ENCODE data around the gene MECP2. TPM values are rescaled to one million over a fixed set of nuclear protein-coding genes. Genes with fewer than 3 reads are reported as not detected.
A peak's percentile ranks its signal among the peaks of the same experiment; 100 is the strongest.

The MECP2 gene
- total RNA-seq, 1 experiment from 2014 or later: 61.4 TPM

DNA sequence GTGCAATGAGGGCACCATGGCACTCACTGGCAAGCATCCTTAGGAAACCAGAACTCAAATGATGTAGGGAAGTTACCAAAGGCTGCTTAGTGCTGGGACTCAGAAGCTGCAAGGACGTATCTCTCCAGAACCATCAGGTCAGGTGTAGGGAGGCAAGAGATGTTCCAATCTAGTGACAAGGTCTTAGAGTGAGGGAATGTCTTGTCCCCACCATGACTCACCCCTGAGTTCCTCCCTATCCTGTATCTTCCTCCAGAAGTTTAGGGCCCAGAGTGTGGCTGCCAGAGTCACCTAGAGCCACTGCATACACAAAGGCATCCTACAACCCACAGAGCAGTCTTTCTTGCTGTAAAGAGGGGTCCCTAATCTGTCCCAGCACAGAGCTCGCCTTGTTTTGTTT is 63.7 kb downstream of the MECP2 start:
- no peak for DNase-seq (ENCODE audit: low read depth)

DNA sequence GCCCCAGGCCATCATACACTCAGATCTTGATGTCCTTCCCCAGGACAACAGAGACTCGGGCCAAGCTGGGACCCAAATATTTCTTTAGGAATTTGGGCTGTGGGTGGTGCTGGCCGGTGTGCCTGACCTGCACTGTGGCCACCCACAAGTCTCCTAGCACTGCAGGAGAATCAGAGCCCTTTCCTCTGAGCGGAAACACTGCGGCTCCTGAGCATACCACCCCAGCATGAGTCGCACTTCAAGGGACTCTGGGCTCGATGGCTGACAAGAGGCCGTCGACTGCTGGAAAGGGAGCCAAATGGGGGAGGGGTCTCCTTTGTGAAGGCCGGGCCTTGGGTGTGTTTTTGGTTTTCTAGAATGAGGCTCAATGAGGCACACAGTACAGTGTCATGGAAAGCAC is 64.9 kb downstream of the MECP2 start:
- no peak for DNase-seq (ENCODE audit: low read depth)

DNA sequence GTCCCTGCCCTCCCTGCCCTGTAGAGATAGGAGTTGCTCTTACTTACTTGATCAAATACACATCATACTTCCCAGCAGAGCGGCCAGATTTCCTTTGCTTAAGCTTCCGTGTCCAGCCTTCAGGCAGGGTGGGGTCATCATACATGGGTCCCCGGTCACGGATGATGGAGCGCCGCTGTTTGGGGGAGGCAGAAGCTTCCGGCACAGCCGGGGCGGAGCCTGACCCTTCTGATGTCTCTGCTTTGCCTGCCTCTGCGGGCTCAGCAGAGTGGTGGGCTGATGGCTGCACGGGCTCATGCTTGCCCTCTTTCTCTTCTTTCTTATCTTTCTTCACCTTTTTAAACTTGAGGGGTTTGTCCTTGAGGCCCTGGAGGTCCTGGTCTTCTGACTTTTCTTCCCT is 65.4 kb downstream of the MECP2 start:
- DNase-seq (ENCODE audit: low read depth): no peak

DNA sequence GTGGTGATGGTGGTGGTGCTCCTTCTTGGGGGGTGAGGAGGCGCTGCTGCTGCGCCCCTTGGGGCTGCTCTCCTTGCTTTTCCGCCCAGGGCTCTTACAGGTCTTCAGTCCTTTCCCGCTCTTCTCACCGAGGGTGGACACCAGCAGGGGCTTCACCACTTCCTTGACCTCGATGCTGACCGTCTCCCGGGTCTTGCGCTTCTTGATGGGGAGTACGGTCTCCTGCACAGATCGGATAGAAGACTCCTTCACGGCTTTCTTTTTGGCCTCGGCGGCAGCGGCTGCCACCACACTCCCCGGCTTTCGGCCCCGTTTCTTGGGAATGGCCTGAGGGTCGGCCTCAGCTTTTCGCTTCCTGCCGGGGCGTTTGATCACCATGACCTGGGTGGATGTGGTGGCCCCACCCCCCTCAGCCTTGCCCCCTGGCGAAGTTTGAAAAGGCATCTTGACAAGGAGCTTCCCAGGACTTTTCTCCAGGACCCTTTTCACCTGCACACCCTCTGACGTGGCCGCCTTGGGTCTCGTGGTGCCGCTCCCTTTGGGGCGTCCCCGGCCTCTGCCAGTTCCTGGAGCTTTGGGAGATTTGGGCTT is 66.7 kb downstream of the MECP2 start:
- DNase-seq (ENCODE audit: low read depth): no peak

DNA sequence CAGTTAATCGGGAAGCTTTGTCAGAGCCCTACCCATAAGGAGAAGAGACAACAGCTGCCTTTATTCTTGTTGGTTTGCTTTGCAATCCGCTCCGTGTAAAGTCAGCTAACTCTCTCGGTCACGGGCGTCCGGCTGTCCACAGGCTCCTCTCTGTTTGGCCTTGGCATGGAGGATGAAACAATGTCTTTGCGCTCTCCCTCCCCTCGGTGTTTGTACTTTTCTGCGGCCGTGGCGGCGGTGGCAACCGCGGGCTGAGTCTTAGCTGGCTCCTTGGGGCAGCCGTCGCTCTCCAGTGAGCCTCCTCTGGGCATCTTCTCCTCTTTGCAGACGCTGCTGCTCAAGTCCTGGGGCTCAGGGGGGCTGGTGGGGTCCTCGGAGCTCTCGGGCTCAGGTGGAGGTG is 67.3 kb downstream of the MECP2 start:
- no peak for DNase-seq (ENCODE audit: low read depth)

DNA sequence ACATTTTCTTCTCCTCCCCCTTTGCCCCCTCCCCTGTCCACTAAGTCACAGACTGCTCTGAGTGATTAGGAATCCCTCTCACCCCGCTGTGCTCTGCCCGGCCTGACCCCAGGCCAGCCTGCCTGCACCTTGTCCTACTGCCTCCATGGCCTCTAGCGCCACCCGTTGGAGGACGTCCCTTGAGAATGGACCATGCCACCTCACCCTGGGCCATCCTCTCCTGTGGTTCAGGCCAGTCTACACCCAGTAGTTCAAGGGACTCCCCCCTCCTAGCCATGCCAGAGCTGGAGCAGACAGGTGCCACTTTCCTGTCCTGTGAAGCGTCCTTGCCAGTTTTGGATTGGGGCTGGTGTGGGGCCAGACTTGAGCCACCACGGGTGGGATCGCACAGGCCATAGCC is 68.1 kb downstream of the MECP2 start:
- no peak for DNase-seq (ENCODE audit: low read depth)

DNA sequence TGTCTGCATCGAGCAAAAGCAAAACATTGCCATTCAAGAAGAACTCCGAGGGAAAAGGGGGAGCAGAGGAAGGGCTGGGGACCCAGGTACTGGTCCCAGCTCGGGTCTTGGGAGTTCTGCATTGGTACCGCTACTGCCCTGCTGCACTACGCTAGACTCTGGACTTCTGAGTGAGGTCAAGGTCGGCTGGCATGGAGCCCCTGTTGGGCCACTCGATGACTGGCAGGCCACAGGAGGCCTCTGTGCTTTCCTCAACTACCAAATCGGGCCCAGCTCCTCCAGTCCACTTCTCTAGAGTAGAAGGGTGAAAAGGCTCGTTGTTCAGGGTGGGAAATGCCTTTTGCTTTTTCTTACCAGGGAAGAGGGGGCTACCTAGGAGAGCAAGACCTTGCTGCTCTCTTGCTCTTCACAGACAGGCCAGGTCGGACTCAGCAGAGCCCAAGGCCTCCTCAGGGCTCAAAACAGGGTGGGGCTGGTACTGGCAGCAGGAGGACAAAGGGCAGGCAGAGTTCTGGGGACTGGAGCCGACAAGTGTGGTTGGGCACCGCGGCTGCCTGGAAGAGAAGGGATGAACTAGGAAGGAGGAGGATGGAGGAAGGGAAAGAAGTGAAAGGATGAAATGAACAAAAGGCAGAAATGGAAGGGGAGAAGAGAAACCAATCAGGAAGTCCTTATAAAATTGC is 68.9 kb downstream of the MECP2 start:
- no peak for DNase-seq (ENCODE audit: low read depth)

DNA sequence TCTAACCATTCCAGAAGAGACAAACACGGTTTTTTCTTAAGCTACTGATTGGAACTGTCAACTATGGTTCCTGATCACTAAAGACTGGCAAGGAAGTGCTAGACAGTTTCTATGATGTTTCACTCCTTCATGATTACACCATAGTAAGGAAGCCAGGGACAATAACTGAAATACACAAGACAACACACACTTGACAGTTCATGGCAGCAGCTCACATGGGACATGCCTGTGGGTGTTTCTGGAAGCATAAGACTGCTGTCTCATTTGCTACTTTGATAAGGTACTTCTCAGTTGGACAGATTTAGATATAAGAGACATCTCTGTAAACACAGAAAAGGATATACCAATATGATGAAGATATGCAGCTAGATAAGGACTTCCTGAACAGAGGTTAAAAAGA is 69.5 kb downstream of the MECP2 start:
- no peak for DNase-seq (ENCODE audit: low read depth)

DNA sequence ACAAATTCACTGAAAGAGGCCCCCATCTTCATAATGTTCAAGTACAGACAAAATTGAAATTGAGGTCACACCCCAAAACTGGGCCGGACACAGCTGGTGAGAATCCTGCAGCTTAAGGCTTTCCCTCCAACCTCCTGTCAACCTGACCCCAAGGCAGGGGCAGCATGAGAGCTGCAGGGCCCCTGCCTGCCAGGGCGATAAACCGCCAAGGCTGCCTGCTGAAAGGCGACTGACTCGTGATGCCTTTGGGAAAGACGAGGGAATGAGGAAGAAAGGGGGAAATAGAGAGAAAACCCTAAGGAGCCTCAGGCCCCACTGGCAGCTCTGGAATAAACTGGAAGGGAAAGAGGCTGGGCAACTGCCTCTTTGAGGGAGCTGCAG is 70.5 kb downstream of the MECP2 start:
- DNase-seq (ENCODE audit: low read depth): no peak

DNA sequence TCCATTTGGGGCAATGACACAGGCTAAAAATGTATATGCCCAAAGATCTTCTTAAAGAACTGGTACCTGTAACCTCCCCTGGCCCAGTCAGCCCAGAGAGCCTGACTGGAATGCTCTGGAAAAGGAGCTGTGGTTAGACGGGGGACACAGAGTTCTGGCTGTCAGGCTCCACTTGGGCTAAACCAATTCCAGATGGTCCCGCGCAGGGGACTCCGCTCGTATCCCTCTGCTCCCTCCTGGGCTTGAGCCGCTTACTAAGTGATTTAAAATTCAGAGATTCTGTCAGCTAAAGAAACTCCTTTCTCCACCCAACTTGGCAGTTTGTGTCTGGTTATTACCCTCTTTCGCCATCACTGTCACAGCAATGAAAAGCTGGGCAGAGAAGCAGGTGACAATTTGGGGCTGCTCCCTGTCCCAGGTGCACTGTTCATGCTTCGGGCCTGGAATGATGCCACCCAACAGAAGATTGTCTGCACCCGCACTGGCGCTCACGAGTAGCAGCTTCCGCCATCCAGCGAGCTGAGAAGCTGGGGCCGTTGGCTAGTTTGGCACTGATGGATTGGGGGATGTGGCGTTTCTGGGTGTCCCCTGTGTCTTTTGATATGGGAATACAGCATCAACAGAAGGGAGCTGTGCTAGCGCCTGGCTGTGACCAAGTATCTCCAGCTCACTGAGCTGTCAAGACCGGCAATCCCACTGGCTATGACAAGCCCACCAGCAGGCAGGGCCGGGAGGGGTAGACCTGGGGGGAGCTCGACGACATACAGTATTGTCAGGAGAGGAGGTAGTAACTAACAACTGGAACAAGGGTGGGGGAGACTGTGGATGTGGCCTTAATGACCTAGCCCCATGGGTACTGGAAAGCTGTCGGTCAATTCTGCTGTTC is 71.1 kb downstream of the MECP2 start:
- no peak for DNase-seq (ENCODE audit: low read depth)

DNA sequence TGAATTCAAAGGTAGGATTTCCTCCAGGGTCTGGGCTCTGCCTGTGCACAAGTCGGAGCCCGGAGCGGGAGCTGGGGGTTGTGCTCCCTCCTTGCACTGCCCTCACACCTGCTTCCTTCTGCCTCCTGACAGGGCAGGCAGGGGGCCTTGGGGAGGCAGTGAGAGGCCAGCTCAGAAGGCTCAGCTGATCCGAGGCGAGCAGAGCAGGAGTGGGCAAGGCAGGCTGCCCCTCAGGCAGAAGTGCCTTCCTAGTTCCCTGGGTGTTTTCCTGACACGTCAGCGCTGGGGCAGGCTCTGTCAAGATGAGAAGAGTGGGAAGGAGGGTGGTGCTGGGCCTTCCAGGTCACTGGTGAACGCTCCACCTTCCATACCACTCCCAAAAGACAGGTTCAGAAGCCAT is 72.3 kb downstream of the MECP2 start:
- no peak for DNase-seq (ENCODE audit: low read depth)

DNA sequence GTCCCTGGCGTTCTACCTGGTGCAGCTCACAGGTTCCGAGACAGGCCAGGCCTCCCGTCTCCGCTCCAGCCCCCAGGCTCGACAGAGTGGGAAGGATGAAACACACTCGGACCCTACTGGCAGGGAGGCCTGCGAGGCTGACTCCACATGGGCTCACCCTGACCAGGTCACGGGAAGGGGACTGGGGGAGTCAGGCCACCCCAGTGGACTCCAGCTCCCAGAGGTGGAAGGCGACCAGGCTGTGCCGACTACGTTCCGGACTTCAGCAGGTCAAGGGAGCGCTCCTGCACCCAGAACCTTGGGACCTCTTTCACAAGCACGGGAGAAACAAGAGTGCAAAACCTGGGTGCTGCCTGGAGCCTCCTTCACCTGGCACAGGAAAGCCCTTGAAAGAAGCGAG is 73.2 kb downstream of the MECP2 start:
- DNase-seq (ENCODE audit: low read depth): no peak

DNA sequence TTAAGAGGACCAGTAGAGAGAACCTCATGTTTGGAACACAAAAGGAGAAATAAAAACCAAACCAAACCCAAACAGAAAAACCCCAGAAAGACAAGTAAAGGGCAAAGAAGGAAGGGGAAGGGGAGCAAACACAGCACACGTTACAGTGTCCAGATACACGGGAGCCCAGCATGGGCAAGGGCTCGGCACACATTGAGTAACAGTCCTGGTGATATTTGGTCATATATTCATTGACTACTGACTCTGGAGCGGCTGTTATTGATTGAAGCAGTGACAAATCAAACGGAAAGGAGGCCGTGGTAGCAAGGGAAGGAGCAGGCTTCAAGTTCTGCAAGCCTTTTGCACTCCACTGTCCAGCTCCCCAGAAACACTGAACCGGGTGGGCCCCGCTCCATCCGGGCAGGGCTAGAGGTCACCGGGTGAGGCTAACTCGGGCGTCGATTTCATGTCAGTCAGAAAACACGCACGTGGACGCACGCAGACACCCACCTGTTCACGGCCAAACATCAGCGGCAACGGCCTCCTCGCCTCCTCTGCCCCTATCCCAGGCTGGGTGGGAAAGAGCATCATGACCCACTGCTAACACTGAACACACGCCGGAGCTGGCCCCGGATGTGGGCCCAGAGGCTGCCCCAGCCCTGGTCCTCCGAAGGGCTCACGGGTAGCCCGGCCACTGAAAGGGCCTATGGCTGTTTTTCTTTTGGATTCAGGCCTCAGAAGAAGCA is 74.1 kb downstream of the MECP2 start:
- DNase-seq (ENCODE audit: low read depth): no peak

DNA sequence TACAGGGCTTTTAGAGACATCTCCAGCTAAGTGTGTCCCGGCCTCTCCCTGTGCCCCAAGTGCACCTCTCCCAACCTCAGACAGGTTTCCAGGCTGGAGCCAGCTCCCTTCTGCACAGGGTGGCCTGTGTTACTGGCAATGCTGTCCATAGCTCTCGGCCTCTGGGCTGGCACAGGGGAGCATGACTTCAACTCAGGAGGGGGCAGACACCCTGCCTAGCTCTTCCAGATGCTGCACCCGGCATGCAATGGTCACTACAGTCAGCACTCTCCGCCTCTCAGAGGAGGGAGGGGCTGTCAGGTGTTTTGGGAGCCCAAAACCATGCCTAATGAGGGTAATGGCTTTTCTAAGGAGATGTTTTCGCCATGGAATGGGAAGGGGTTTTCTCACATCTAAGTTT is 75.4 kb downstream of the MECP2 start:
- no peak for DNase-seq (ENCODE audit: low read depth)

DNA sequence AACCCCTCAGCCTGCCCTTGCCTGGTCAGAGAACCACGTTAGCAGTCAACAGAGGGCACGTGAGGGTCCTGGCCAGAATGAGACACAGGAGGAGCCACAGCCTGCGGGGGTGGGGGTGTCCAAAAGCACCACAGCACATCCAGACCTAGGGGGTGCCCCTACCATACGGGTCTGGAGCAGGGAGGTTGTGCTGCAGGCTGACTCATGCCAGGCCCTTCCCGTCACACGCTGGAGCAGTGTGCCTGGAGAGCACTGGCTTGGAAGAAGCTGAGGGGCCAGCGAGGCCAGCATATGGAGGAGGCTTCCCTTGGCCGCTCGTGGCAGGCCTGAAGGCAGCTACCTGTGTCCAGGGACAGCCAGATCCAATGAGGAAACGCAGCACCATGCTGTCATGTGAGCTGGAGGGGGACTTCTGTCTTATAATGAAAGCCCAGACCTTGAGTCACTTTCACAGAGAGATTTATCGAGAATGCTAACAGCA is 76.3 kb downstream of the MECP2 start:
- peak; percentile 61 for DNase-seq (ENCODE audit: low read depth)

DNA sequence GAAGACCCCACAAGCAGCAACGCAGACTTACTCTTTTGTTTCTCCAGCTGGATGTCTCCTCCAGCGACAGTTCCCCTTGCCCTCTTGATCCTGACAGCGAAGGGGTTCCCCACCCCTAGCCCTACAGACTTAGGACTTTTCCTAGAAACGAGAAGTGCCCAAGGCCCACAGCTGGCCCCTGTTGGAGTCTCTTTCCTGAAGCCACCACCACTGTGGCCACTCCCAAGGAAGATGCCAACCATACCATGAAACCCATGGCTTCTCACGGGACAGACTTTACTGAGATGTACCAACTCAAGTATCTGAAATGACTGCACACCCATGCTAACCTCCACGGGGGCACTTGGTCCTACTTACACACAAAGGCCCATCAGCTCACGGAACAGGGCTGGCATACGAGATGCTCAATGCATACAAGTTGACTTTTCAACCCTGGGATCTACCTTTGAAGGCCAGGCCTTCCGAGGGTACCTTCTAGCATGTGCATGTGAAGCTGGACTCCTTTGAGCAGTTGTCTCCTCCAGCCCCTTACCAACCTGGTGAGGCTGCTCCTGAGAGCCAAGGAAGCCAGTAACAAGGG is 76.9 kb downstream of the MECP2 start:
- no peak for DNase-seq (ENCODE audit: low read depth)

DNA sequence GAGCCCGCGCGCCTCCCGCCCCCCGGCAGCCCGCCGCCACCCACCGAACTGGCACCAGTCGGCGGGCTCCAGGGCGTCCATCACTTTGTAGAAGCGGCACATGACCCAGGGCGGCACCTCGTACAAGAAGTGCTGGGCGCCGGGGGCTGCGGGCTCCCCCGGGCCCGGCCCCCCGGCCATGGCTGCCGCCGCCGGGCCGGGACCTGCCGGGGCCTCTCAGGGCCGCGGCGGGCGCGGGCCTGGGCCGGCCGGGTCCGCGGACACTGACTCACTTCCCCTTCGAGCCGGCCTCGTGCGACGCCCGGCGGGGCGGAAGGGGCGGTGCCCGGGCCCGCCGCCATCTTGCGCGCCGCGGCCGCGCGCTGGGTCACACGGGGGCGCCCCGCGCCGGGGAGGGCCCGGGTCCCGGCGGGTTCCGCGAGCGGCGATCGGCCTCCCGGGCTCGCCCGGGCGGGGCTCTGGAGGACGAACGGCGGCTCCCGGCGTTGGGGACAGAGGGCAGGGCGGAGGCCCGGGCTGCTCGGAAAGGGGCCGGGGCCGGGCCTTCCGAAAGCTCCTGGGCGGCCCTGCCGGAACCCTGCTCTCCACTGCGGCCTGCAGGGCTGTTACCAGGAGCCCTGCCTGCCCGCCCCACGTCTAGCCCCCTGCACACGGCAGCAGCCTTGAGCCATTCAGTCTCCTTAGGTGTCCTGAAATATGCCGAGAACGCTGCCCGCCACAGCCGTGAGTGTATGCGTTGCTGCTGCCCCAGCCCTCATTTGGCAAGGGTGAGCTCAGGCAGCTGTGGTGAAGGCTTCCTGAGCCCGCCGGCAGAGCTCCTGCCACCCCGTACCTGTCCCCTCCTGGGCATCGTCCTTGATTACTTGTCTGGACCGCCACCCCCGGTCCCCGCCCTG is 77.6 kb downstream of the MECP2 start, which contains the start of gene IRAK1:
Gene IRAK1 (minus strand): TSS at position 270 of the 896 bp plus-strand sequence. CDS start 90 bp downstream, at position 180.
- DNase-seq (ENCODE audit: low read depth): peak; percentile 74

DNA sequence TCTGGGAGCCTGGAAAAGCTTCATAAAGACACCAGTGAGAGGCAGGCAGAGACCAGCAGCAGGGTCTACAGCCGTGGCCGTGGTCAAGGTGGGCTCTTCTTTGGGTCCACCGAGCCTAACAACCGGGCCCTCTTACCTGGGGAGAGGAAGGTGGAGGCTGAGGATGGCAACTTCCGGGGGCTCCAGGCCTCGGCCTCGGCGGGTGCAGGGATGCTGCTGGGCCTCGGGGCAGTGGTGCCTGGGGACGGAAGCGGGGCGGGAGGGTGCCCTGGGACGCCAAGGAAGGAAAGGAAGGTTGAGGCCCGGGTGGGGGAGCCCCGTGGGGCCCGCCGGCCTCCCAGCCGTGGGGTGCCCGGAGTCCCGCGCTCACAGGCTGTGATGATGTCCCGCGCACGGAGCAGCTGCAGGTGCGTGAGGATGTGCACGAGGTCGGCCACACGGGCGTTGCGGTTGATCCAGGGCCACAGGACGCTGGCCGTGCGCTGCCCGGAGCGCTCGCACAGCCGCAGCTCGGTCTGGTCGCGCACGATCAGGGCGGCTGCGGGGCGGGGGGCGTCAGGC is 78.4 kb downstream of the MECP2 start:
- no peak for DNase-seq (ENCODE audit: low read depth)

DNA sequence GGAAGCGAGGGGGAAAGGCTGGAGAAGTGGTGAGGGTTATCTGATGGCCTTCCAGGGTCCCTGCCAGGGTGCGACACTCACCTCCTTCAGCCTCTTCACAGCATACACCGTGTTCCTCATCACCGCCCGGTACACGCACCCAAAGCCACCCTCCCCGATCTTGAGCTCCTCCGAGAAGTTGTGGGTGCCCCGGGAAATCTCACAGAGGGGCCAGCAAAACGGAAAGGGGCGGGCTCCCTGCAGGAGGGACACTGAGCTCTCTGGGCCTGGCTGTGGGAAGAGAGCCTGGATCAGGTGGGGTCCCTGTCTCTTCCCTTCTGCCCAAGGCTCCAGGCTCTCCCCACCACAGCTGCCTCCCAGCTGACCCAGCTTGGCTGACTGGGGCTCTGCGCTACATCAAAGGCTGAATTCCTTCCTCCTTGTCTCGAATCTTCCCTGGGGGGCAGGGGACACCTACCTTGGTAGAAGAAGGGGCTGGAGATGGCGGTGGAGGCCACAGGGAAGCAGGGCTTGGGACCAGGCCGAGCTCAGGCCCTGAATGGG is 78.9 kb downstream of the MECP2 start:
- DNase-seq (ENCODE audit: low read depth): no peak
